RCC 7860 (cell line): ENCODE results near the gene DSTN.

Experiments
- DNase-seq: peaks from one replicate; pipeline ENCODE4 v3.0.0-alpha.2; 2015; ENCODE audit warnings: low spot score
- FAIRE-seq: peaks from 2 replicates; lab custom pipeline; 2012; peaks lifted over from hg19 to GRCh38; lab: Jason Lieb, UNC

The DSTN gene

DNA sequence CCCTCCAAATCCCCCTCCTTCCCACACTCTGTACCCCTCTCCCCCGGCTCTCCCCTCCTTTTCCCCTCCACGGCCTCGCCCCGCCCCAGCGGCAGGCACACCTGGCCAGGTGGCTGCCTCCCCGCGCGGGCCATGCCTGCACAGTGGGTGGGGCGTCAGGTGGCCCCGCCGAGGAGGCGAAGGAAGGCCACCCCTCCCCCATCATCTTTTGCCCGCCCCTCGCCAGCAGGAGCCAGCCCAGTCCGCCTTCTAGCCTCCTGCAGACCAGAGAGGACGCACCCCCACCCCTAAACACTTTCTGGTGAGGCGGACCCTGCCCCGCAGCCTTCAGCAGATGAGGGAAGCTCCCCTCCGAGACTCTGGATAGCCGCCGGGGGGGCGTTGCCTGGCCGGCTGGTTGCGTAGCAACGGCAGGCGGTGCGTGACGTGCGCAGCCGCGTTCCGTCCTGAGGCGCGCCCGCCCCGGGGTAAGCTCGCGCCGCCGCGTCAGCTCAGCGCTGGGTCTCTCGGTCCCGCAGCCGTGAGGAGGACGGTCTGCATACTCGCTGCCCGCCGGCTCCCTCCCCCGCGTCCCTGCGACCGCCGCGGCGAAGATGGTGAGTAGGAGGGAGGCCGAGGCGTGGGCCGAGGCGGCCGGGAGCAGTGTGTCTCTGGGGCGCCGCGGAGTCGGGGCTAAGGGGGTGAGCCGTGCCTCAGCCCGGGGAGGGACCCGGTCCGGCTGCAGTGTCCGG, at the start of gene DSTN:
DSTN (plus strand) TSS at position 460 of the 731 bp plus-strand sequence; CDS start at position 594, 134 bp downstream.
- DNase-seq (peak; percentile 83), FAIRE-seq (no peak)

DNA sequence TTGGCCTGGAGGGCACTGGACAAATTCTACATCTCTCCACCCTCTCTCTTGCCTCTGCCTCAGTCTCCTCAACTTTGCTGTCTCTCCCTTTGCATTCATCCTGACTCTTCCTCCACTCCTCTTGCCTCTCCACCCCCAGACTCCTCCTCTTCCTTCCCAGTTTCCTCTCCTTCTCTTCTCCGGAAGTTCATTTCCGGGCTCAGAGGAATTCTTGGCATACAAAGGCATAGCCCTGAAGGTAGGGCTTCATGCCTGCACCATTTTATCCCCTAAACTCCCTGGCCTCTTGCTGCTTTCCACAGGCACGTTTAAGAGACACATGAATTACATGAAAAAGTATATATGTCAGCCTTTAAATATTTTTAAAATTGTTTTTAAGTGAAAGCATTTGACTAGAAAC, 49.3 kb upstream of the DSTN start:
- DNase-seq, result no peak
- FAIRE-seq, result no peak

DNA sequence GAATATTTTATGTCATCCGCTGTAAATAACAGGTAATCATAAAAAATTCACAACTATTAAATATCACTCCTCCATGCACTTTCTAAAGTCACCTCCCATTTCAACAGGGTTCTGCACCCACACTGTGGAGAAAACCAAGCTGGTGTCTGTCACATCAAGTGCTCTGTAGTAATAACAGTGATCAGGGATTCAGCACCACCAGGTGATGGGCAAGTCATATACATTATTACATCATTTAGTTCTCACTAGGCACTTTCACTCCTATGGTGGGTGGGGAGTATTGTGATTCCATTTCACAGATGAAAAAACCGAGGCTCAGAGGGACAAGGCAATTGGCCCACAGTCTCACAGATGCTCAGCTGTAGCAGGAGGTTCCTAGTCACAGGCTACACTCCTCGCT, 47.3 kb upstream of the DSTN start:
- FAIRE-seq (no peak), DNase-seq (no peak)

DNA sequence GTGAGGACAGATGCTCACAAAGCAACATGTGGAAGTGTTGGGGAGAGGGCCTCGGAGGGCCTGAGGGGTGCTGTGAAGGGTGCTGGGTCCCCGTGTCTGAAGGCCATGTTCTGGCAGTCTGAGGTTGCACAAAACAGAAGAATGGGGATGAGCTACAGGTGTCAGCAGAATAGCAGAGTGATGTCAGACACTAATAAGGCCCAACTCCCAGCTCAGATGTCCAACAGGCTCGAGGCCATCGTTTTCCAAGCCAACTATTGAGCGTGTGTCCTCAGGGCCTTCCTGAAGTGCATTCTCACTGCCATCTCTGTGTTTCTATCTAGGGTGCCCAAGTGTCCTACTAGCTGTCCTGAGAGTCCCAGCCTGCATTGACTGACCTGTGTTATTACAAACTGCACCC, 46.5 kb upstream of the DSTN start:
- DNase-seq (no peak), FAIRE-seq (no peak)

DNA sequence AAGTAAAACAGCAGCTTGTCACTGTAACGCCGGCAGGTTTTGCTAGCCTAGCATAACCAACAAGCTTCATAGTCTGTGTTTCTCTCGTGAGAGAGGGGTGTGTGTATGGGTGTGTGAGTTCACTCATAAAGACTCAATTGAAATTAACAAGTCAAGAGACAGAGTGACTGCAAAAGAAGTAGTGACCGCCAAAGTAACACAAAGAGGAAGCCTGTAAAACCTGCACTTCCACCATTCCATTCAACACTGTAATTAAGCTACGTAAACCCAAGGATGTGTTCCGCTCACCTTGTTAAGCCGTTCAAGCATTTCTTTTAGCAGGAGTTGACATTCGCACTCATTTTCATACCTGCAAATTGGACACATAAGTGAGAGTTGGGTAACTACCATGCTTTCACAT, 45.3 kb upstream of the DSTN start:
- no peak for FAIRE-seq
- no peak for DNase-seq

DNA sequence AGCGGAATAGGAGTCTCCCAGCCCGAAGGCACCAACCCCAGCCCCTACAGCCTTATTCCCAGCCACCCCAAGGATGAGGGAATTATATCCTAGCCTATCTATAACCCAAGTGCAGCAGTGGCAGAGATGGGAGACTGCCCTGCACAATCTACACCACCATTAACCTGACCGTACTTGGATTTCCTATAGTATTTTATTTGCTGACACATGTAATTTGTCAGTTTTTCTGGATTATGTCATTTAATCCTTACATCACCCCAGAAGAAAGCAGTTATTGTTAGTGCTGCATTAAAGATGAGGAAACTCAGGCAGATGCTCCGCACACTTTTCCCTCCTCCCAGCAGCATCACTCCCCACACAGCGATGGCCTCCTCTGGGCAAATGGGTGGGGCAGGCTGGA, 44.7 kb upstream of the DSTN start:
- DNase-seq, result no peak
- no peak for FAIRE-seq

DNA sequence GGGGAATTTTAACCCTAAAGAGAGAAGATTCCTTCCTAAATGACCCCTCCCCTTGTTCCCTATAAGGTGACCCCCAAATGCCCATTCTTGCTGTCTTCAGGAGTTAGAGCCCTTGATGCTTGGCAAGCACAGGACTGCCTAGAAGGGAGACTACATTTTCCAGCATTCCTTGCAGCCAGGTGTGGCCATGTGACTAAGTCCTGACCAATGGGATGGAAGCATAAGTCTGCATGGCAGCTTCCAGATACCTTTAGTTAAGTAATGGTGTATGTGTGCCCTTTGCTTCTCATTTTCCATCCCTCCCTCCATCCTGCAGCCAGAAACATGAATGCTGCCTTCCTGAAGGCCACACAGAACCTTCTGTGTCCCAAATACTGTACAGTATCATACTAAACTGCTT, 44.2 kb upstream of the DSTN start:
- DNase-seq (peak; percentile 7), FAIRE-seq (no peak)

DNA sequence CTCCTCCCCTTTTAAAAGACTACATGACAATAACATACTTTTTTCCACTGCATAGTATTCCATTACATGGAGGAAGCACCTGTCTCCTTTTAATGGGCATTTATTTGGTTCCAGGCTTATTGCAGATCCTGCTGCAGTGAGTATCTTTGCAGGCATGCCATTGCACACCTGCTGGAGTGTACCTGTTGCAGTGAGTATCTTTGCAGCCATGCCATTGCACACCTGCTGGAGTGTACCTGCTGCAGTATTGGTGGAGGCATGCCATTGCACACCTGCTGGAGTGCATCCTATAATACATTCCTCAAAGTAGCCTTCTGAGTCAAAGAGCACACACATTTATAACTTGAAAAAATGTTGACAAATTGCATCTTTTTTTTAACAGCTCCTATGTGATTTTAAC, 40.3 kb upstream of the DSTN start:
- FAIRE-seq (no peak), DNase-seq (no peak)

DNA sequence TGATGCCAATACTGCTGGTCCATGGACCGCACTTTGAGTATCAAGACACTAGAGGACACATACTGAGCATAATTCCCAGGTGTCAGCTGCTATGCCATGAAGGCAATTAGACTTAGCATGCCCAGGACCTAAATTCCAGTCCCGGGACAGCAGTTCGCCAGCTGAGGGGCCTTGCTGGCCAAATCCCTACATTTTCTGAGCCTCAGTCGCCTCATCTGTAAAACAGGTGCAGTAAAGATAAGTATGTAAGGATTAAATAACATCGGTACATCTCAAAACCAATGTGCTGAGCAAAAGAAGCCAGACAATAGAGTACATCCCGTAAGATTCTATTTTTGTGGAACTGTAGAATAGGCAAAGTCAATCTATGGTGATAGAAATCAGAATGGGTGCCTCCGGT, 39.7 kb upstream of the DSTN start:
- no peak for FAIRE-seq
- no peak for DNase-seq

DNA sequence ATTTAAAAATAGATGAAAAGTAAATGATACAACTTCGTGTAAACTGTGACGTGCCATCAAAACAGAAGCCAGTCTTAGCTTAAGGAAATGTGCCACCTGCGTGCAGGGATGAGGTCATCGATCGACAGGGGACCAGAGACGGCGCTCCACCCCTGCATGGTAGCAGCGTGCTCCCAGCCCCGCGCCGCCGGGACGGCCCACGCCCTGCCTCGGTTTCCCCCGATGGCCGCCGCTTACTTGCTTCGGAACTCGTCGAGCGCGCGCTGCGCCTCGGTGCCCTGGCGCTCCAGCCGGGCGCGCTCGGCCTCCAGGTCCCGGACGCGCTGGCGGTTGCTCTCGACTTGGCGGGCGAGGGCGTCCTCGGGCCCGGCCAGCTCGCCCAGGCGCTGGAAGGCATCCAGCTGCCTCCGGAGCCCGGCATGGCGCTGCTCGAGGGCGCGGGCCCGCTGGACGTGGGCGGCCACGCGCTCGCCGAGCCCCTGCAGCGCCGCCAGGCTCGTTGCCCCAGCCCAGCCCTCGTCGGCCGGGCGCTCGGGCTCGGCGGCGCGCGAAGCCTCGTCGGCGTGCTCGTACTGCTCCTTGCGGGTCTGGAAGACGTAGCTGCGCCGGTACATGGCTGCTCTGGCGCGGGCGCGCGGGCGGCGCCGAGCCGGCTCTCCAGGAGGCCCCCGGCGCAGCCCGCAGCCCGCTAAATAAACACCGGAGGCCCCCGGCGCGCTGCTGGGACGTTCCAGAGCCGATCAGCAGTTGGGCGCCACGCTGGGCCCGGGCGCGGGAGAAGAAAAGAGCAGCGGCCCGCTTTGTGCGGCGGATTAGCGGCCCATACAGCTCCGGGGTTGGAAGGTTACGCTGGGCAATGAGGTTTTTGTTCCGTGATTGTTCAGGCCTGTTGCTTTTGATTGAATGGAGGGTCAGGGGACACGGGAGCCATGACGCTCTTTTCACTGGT, 38.9 kb upstream of the DSTN start, which contains the start of gene BFSP1:
BFSP1 (minus strand) TSS at position 664 of the 949 bp plus-strand sequence; CDS start at position 614, 50 bp downstream.
- no peak for FAIRE-seq

DNA sequence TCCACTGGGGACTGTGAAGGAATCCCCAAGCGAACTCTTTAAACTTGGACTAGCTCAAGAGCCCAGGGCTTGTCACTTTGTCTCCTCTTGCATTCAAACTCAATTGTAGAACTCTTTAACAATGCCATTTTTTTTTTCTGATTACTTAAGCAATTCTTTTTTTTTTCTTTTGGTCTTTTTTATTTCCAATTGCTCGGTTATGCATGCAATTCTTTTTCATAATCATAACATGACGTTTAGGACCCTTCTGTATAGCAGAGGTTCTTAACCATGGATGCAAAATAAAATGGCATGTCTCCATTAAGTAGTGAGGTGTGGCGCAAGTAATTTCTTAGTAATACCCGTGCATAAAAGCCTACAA, 38.2 kb upstream of the DSTN start:
- no peak for FAIRE-seq
- DNase-seq, result no peak

More for the DNA sequence above, 38.9 kb upstream of the DSTN start, which contains the start of gene BFSP1:
- no peak for DNase-seq

DNA sequence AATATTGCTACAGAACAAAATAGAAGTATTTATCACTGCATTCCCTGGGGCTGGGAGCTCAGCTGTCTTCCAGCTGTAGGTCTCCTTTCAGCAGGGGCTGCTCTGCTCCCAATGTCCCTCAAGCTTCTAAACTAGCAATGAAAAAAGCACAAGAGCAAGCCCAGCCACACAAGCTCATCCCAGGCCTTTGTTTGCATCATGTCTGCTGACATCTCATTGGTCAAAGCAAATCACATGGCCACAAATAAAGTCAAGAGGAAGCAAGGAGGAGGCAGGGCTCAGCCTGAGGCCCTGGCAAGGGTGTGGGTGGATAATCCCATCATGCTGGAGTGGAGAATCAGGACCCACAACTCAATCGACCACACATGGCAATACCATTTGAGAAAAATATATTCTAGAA, 36.5 kb upstream of the DSTN start:
- FAIRE-seq, result no peak

DNA sequence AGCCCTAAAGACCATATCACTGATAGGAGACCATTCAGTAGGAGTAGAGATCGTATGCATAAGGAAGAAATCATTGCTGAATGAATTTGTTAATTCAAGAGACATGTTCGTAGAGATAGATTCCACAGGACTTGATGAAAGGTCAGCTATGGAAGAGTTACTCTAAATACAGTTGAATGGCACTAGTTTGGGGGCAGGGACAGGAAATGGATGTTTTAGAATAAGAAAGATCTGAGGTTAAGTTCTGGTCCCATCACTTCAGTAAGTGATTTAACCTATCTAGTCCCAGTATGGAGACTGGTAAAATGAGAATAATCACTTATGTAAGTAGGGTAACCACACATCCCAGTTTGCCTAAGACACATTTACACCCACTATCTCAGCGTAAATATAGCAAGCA, 35.8 kb upstream of the DSTN start:
- DNase-seq, result no peak
- no peak for FAIRE-seq

More for the DNA sequence above, 36.5 kb upstream of the DSTN start:
- DNase-seq, result no peak

DNA sequence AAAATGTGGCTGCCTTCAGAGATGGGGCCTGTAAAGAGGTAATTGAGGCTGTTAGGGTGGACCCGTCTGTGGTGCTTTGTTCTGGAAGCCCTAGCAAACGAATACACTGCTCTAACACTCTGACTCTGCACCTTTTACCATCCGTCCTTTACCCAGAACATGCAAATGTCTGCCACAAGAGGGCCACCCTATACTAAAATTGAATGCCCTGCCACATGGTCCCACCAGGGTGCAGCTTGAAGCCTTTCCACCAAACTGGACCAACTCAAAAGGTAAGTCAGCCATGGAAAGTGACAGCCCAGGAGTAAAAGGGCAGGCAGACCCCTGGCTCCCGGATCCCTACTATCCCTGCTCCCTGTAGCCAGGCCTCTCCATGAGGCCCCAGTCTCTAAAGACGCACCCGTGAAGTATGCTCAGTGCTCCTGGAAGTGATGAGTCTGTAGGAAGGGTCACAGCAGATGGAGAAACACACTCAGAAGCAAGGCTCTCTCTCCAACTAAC, 32.9 kb upstream of the DSTN start:
- FAIRE-seq (no peak), DNase-seq (peak; percentile 44)

DNA sequence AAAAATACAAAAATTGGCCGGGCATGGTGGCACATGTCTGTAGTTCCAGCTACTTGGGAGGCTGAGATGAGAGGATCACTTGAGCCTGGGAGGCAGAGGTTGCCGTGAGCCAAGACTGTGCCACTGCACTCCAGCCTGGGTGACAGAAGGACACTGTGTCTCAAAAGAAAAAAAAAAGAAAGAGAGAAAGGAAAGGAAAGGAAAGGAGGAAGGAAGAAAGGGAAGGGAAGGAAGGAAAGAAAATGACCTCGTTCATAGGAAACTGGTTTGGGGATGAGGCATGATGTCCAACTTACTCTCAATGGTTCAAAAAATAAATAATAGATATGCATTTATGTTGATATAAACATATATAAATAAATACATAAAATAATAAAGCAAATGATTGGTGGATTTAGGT, 31.9 kb upstream of the DSTN start:
- FAIRE-seq, result no peak
- no peak for DNase-seq

DNA sequence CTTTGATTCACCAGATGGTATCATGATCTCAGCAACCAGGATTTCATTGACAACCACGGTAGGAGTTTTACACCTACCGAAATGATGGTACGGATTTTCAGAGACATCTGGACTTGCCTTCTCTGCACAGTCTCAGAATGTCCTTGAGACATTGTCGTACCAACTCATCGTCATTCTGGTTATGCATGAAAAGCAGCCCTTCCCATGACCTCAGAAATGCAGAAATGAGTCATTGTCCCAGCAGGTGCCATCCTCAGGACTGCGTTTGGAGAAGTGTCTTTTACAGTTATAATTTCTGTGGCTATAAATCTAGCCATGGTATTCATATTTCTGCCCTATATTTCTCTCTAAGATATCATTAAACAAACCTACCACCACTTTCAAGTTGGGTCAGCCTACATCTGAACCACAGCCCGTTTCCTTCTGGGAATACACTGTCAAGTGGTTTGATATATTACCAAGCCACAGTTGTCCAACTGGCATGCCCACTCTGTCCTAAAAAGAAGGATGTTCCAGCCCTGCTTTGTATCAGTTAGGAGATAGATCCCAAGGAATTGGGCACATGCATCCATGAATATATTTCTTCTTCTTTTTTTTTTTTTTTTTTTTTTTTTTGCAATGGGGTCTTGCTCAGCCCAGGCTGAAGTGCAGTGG, 31.2 kb upstream of the DSTN start:
- DNase-seq (peak; percentile 30), FAIRE-seq (no peak)

DNA sequence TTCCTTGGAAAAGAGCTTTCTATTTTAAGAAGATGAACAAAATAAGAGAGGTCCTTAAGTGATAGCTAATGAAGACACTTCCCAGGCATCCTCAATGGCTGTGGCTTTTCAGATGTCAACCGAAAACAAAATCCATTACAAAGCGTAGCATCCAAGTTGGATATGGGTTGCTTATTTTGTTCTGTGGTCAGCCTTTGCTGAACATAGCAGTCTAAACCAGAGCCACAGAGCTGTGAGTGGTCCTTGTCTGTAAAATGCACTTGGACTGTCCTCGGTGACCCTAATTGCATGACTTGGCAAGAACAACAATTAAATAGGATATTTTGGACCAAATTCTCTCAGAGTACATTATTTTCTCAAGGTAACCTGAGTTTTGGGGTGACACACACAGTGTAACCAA, 28.3 kb upstream of the DSTN start:
- DNase-seq, result no peak
- no peak for FAIRE-seq

DNA sequence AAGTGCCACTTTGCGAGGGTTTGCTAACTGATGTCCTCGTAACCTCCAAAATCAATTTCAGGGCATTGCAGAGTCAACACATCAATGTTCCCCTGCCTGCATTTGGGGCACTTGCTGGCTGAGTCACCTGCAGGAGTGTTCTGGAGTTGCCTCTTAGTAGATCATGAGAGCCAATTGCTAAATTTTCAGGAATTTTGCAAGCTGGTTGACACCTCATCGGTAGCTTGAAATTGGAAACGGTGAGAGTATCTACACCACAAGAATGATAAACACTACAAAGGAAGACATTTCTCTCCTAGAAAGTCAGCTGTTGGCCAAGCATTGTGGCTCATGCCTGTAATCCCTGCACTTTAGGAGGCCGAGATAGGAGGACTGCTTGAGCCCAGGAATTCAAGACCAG, 27.9 kb upstream of the DSTN start:
- FAIRE-seq (no peak), DNase-seq (no peak)

DNA sequence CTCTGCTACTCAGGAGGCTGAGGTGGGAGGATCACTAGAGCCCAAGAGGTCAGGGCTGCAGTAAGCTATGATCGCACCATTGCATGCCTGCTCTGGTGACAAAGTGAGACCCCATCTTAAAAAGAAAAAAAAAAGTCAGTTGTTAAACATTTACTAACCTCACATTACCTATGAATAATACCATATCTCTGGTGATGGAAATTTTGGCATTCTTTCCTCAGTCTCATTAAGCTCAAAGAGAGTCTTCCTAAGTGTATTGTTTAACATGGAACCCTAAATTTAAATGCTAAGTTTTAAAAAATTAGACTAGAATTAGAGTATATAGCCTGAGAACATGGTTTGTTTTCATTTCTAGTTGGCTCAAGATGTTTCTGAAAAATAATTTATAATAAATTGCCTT, 27.4 kb upstream of the DSTN start:
- FAIRE-seq, result no peak
- no peak for DNase-seq

DNA sequence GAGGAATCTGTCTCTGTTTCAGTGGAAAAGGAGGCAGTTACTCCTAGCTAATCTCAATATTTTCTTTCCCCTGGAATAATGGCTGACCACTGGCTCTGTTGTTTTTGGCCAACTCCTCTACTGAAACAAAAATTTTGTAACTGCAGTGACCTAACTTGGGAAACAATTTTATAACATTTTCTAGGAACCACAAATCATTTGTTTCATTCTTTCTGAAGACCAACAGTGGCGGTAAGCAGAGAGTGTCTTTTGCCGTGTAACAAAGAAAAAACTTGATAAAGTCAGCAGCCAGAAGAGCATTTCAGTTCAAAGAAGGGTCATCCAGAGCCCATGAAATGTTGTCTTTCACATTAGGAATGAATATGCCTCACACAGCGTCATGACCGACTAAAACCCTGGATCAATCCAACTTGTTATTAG, 26.9 kb upstream of the DSTN start:
- DNase-seq (no peak), FAIRE-seq (no peak)

DNA sequence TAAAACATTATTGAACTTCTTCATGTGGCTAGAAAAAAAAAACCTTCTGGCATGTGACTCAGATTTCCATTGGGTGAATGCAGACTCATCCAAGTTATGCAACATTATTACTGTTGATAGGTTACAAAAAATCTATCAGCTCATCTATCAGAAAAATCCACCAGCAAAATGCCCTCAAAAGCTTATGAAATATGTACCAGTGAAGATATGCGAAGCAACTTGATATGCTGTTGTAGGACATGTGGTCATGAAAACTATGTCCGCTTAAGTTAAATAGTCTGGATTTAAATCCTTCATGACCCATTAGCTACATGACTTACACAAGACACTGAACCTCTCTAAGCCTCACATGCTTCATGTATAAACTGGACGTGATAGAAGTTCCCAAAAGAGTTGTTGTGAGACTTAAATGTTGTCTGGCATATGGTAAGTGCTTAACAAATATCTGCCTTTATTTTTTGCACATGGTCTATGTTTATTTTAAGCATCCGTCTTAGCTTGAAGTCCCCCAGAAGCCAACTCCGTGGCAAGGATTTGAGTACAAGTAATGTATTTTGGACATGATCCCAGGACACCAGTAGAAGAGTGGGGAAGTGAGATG, 26.2 kb upstream of the DSTN start:
- DNase-seq (no peak), FAIRE-seq (no peak)
